Activated naive CD8-positive, alpha-beta T cell treated with anti-CD3 and anti-CD28 coated beads for 36 hours (primary cell): ENCODE results near the gene ABI3BP. TPM values are rescaled to one million over a fixed set of nuclear protein-coding genes. Genes with fewer than 3 reads are reported as not detected.

ENCODE experiments used
- DNase-seq: peaks from one replicate; pipeline ENCODE4 v3.0.0; 2021
- H3K27ac Mint-ChIP-seq: one replicate; pipeline ENCODE4 v1.8.0; 2022; ENCODE audit warnings: mild to moderate bottlenecking, moderate library complexity, mixed read lengths
- H3K27me3 Mint-ChIP-seq: one replicate; pipeline ENCODE4 v1.8.0; 2022; ENCODE audit warnings: mild to moderate bottlenecking, mixed read lengths
- H3K36me3 Mint-ChIP-seq: one replicate; pipeline ENCODE4 v1.8.0; 2021; ENCODE audit warnings: mild to moderate bottlenecking, mixed read lengths
- H3K4me1 Mint-ChIP-seq: one replicate; pipeline ENCODE4 v1.8.0; 2021; ENCODE audit warnings: mixed read lengths
- H3K4me3 Mint-ChIP-seq: one replicate; pipeline ENCODE4 v1.8.0; 2022; ENCODE audit warnings: mild to moderate bottlenecking, moderate library complexity, mixed read lengths
- H3K9me3 Mint-ChIP-seq: one replicate; pipeline ENCODE4 v1.8.0; 2022; ENCODE audit warnings: mixed read lengths
- total RNA-seq, 2 experiments: library from RNA; stranded (reverse); gene quantifications; one replicate each; pipeline ENCODE4 v1.2.3, GENCODE V29; 2021

The ABI3BP gene
- total RNA-seq, 2 experiments from 2014 or later = 0.12 to 0.14 TPM

DNA sequence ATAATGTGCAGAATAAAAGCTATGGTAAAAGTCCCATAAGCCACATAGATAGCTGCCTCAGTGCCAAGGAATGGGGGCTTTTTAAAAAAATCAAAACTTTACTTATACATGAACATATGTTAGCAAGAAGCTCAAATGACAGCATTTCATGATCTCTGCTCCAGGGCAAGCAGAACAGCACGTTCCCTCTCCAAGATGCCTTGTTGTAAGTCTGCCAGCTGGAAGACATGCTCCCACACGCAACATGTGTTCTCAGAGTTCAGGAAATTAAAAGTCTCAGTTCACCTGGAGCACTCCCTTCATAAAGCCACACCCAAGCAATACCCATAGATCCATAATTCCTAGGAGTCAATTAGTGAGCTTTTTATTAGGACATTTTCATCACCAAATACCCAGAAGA, 52.2 kb downstream of the ABI3BP start:
- H3K4me1 Mint-ChIP-seq = no peaks in the 10 kb centered on the region
- no peaks in the 10 kb centered on the region for H3K36me3 Mint-ChIP-seq
- no peak overlapping the region for H3K4me3 Mint-ChIP-seq
- H3K9me3 Mint-ChIP-seq = no peaks in the 10 kb centered on the region
- H3K27ac Mint-ChIP-seq = no peak overlapping the region
- peaks cover 14% of the 10 kb centered on the region for H3K27me3 Mint-ChIP-seq
- DNase-seq = no peak

DNA sequence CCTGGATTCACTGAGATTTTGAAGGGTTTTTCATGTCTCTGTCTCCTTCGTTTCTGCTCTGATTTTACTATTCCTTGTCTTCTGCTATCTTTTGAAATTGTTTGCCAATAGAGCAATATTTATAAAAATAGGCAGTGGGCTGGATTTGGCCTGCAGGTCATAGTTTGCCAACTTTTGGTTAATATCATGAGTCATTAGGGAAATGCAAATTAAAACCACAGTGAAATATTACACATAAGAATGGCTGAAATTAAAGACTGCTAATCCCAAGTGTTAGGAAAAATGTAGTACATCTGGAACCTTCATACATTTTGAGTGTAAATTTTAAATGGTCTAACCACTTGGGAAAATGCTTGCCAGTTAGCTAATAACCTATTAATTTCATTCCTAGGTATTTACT, 56.3 kb downstream of the ABI3BP start:
- peaks cover 2% of the 10 kb centered on the region for H3K9me3 Mint-ChIP-seq
- no peak for DNase-seq
- no peak overlapping the region for H3K27ac Mint-ChIP-seq
- peaks cover 6% of the 10 kb centered on the region for H3K27me3 Mint-ChIP-seq
- H3K36me3 Mint-ChIP-seq = no peaks in the 10 kb centered on the region
- no peaks in the 10 kb centered on the region for H3K4me1 Mint-ChIP-seq
- H3K4me3 Mint-ChIP-seq = no peak overlapping the region

DNA sequence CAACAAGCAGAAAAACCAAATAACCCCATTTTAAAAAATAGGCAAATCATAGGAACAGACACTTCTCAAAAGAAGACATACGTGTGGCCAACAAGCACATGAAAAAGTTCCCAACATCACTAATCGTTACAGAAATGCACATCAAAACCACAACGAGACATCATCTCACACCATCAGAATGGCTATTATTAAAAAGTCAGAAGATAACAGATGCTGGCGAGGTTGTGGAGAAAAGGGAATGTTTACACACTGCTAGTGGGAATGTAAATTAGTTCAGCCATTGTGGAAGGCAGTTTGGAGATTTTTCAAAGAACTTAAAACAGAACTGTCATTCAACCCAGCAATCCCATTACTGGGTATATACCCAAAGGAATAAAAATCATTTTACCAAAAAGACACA, 60.7 kb downstream of the ABI3BP start:
- H3K4me3 Mint-ChIP-seq = no peak overlapping the region
- H3K36me3 Mint-ChIP-seq = no peaks in the 10 kb centered on the region
- H3K27ac Mint-ChIP-seq = no peak overlapping the region
- no peaks in the 10 kb centered on the region for H3K4me1 Mint-ChIP-seq
- peaks cover 5% of the 10 kb centered on the region for H3K27me3 Mint-ChIP-seq
- peaks cover 2% of the 10 kb centered on the region for H3K9me3 Mint-ChIP-seq
- DNase-seq = no peak

DNA sequence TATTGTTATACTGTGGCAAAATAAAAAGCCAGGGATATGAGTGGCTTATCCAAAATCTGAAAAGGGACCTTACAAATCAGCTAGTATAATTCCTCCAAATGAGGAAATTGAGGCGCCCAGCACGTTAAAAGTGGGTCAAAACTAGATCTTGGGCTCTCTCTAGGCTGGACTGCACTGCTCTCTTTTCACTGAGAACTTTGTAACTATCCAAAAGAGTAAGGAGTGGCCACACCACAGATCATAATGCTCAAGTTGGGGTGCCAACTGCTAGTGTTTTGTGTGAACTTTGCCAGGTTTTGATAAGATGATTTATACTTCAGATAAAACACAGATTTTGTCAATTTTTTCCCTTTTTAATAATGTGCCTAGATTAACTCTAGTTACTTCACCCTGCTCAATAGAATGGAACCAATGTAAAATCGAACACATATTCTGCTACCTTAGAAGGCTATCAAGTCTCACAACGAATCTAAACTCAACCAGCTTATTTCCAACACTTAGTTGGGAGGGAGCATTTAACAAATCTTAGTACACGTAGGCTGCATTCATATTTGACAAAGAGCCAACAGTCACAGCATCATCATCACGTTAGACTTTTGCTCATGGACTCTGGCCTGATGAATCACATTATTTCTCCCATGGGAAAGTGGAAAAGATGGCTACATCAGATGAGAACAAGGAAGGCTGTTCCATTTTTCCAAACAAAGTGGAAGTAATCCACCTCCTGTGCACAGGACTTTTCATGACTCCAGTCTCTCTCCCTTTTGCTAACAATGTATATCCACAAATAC, 64.4 kb downstream of the ABI3BP start:
- Mint-ChIP-seq H3K36me3 (no peaks in the 10 kb centered on the region), H3K27ac (no peak overlapping the region), H3K27me3 (peaks cover 5% of the 10 kb centered on the region), H3K4me1 (no peaks in the 10 kb centered on the region), H3K4me3 (no peak overlapping the region), H3K9me3 (no peaks in the 10 kb centered on the region)
- DNase-seq = no peak

DNA sequence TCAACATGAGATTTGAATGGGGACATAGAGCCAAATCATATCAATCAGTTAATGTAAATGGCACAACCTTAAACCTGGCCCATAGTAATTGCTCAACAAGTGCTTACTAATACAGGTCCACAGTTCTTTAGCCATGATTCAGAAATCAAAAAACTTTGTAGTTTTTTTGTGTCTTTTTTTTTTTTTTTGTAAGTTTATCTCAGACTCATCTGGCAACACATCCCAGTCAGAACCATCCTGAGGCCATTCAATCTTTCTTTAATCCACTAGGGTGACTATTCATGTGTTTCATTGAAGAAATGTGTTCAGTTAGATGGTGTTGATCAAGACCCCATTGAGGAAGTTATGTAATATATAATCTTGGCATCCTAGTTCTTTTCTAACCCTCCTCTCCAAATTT, 65.4 kb downstream of the ABI3BP start:
- no peak for DNase-seq
- no peaks in the 10 kb centered on the region for H3K4me1 Mint-ChIP-seq
- H3K27me3 Mint-ChIP-seq = peaks cover 10% of the 10 kb centered on the region
- H3K4me3 Mint-ChIP-seq = no peak overlapping the region
- H3K9me3 Mint-ChIP-seq = no peaks in the 10 kb centered on the region
- H3K27ac Mint-ChIP-seq = no peak overlapping the region
- no peaks in the 10 kb centered on the region for H3K36me3 Mint-ChIP-seq

DNA sequence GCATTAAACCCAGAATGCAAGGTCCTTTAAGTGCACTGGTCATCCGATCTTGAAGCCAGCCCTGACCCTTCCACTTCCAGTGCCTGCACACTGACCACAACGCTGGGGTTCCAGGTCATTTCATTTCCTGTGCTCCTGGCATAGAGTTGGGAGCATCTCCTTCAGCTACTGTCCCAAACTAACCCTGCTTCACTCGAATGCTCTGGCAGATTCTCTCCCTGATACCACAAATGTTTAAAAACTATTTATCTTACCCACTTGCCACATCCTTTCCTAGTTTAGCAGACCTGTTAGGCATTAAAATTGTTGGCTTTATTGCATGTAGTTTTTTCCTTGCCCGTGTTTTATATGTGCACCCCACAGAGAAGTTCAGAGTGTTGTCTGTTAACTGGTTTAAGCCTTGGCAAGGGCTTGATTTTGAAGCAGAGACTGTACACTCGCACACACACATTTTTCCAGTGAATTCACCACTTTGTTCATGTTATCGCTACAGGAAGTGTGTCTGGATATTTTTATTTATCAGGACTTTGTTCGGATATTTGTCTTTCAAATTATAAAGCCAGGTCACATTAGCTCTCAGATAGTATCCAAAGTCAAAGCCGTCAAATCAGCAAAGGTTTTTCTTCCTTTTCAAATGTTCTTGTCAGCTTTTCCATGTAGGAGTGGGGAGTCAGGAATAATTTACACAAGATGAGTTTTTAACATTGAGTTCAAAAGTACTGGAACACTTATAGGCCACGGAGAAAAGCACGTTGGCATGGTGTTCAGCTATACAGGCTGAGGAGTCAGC, 77.3 kb downstream of the ABI3BP start:
- Mint-ChIP-seq H3K4me3 (no peak overlapping the region), H3K27me3 (peaks cover 4% of the 10 kb centered on the region)

DNA sequence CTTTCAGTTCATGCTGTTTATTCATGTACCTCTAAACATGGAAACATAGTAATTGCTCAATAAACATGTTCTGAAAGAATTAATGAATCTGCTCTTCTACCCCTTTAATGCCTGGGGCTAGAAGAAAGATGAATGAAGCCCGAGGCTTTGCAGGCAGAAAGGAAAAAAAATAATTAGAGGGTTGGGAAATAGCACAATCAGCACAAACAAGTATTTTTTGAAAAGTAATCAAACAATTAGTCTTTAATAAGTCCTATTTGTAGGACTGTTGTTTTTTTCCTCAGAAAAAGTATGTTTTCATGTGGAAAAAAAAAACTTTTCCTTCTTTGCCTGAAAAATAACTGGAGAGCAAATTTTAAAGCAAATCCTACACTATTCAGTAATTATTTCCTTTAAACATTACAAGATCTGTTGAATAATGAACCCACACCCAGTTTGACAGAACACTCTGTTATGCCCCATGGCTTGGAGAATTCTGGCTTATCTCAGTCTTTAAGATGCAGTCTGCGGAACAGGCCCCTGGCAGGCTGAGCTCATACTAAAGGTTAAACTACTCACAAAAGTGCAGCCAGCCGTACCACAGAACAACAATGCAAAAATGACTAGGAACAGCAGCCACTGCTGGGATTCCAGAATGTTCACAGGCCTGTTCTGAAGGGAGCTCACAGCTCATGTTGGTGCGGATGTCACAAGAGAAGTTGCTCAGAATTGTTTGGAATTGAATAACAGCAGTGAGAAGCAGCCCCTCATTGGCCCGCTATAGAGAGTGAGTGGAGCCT, 79.2 kb downstream of the ABI3BP start:
- H3K4me1 Mint-ChIP-seq = no peaks in the 10 kb centered on the region
- no peak overlapping the region for H3K4me3 Mint-ChIP-seq
- no peaks in the 10 kb centered on the region for H3K36me3 Mint-ChIP-seq
- H3K27ac Mint-ChIP-seq = no peak overlapping the region
- H3K9me3 Mint-ChIP-seq = no peaks in the 10 kb centered on the region
- H3K27me3 Mint-ChIP-seq = peaks cover 9% of the 10 kb centered on the region
- no peak for DNase-seq

More for the DNA sequence above, 77.3 kb downstream of the ABI3BP start:
- no peaks in the 10 kb centered on the region for H3K9me3 Mint-ChIP-seq
- DNase-seq = no peak
- no peaks in the 10 kb centered on the region for H3K4me1 Mint-ChIP-seq
- no peak overlapping the region for H3K27ac Mint-ChIP-seq
- no peaks in the 10 kb centered on the region for H3K36me3 Mint-ChIP-seq

DNA sequence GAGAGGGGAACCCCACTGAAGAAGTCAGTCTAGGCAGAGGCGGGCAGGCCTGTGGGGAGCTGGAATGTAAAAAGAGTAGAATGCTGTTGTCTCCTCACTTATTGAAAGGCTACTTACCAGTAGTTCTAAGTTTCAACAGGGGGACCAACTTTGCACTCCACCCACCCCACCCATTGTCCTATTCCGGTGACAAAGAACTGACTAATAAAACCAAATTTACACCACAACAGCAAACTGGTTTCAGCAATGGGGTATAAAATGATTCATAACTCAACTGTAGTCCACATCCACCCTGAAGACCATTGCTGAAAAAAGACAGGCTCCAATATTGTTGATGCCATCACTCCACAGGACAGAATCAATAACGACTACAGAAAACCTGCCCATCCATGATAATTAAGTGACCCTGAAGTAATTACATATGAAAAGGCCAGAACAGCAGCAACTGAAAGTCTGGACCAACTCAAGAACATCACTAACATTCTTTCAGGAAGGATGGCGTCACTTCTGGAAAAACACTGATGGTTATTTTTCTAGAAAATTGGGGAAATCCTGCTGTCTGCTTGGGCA, 80.2 kb downstream of the ABI3BP start:
- Mint-ChIP-seq H3K9me3 (no peaks in the 10 kb centered on the region), H3K4me1 (no peaks in the 10 kb centered on the region), H3K36me3 (no peaks in the 10 kb centered on the region)

DNA sequence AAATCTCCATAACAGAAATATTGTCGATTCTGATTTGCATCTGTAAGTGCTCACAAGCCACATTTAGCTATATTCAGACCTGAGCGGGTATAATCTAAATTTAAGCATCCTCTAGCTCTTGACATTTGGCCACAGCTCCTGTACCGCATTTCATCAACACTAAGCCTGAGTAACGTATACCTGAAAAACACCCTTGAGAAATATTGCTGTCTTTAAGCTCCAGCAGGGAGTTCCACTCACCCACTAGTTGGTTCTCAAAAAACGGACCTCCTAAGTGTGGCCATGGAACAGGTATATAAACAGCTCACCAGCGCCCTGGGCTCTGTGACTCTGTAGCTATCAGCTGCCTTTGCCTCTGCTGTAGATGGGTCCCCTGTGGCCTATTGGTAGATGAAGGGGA, 80.7 kb downstream of the ABI3BP start:
- H3K9me3 Mint-ChIP-seq = no peaks in the 10 kb centered on the region
- H3K27me3 Mint-ChIP-seq = peaks cover 14% of the 10 kb centered on the region
- H3K36me3 Mint-ChIP-seq = no peaks in the 10 kb centered on the region
- no peak for DNase-seq
- H3K4me1 Mint-ChIP-seq = no peaks in the 10 kb centered on the region
- H3K4me3 Mint-ChIP-seq = no peak overlapping the region
- H3K27ac Mint-ChIP-seq = no peak overlapping the region

More for the DNA sequence above, 80.2 kb downstream of the ABI3BP start:
- Mint-ChIP-seq H3K4me3 (no peak overlapping the region), H3K27me3 (peaks cover 14% of the 10 kb centered on the region), H3K27ac (no peak overlapping the region)
- DNase-seq = no peak

DNA sequence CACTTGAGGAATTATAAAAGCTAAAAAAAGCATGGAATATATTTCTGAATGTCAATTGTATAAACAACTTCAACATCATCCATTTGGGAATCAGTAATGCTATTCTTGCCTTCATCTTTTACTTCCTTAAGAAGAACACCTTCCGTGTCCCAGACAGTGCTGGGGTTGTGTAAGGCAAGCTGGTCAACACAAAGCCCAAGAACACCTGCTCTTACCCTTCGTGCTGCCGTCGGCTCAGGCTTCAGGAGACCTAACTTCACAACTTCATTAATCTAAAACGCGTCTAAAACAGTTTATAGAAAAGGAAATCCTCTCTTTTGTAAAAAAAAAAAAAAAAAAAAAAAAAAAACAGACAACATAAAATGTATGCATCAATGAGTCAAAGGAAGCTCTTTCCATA, 81.3 kb downstream of the ABI3BP start:
- no peaks in the 10 kb centered on the region for H3K36me3 Mint-ChIP-seq
- no peak overlapping the region for H3K4me3 Mint-ChIP-seq
- no peak for DNase-seq
- no peak overlapping the region for H3K27ac Mint-ChIP-seq
- peaks cover 14% of the 10 kb centered on the region for H3K27me3 Mint-ChIP-seq
- H3K9me3 Mint-ChIP-seq = no peaks in the 10 kb centered on the region
- H3K4me1 Mint-ChIP-seq = no peaks in the 10 kb centered on the region

DNA sequence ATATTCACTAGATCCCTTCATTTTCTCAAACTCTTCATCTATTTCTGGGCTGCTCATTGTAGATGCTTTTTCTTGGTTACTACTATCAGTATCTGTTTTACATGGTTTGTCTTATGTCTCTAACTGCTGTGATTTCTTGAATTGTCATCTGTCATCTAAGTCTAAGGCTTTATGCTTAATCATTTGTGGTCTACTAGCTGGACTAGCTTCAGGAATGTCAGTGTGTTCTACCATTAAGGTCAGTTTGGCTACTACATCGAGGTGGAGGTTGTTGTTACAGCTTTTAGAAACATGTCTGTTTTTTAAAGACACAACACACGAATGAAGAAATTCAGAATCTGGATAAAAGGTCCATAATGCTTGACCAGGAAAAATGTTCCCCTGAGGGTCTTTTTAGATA, 82.2 kb downstream of the ABI3BP start:
- H3K9me3 Mint-ChIP-seq = no peaks in the 10 kb centered on the region
- no peak overlapping the region for H3K27ac Mint-ChIP-seq
- no peak for DNase-seq
- H3K27me3 Mint-ChIP-seq = peaks cover 14% of the 10 kb centered on the region
- no peaks in the 10 kb centered on the region for H3K4me1 Mint-ChIP-seq
- no peak overlapping the region for H3K4me3 Mint-ChIP-seq
- no peaks in the 10 kb centered on the region for H3K36me3 Mint-ChIP-seq

DNA sequence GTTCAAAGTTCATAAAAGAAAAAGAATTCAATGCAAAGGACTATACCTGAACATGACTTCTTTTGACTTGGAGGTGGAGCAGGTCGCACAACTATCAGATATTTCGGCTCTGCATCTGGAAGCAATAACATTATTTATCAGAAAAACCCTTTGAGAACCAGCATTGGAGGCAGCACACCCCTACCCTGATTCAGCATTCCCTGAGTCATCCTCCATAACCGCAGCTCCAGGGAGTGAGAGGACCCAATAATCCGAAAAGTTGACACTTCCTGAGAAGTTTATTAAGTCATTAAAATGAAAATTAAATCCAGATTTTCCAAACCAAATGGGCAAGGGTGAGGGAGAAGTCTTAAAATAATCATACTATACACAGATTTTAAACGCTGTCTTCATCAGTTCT, 90.6 kb downstream of the ABI3BP start:
- no peak for DNase-seq
- H3K4me1 Mint-ChIP-seq = peaks cover 6% of the 10 kb centered on the region
- no peaks in the 10 kb centered on the region for H3K9me3 Mint-ChIP-seq
- H3K4me3 Mint-ChIP-seq = no peak overlapping the region
- H3K27ac Mint-ChIP-seq = no peak overlapping the region
- no peaks in the 10 kb centered on the region for H3K36me3 Mint-ChIP-seq
- H3K27me3 Mint-ChIP-seq = peaks cover 7% of the 10 kb centered on the region

DNA sequence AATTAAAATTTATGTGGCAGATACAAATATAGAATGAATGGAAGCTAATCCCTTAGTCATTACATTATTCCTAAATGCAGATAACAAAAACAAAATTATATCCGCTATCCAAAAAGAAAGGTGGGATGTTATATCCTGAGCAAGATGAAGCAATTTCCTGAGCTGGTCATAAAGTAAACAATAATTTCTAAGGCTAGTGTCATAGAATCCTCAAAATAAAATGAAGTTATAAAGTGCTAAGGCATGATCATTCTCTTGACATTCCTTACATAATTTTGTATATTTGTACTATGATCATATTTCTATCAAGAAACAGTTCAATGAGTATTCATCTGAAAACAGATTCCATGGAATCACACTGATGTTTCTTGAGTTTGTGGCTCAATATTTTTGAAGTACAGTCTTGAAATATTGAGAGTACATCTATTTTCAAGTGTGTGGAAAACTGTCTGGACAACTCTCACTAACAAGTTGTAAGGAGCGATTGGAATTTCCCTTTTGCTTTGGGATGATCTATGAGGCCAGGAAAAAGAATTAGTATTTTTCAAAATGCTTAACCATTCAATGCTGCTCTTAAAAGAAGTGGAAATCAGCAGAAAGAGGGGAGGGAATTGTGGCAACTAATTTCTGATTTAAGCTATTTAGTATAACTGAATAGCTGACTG, 92.4 kb downstream of the ABI3BP start:
- H3K27me3 Mint-ChIP-seq = peaks cover 7% of the 10 kb centered on the region
- H3K4me1 Mint-ChIP-seq = peaks cover 6% of the 10 kb centered on the region
- no peaks in the 10 kb centered on the region for H3K9me3 Mint-ChIP-seq
- H3K4me3 Mint-ChIP-seq = no peak overlapping the region
- H3K27ac Mint-ChIP-seq = no peak overlapping the region
- no peaks in the 10 kb centered on the region for H3K36me3 Mint-ChIP-seq
- no peak for DNase-seq

DNA sequence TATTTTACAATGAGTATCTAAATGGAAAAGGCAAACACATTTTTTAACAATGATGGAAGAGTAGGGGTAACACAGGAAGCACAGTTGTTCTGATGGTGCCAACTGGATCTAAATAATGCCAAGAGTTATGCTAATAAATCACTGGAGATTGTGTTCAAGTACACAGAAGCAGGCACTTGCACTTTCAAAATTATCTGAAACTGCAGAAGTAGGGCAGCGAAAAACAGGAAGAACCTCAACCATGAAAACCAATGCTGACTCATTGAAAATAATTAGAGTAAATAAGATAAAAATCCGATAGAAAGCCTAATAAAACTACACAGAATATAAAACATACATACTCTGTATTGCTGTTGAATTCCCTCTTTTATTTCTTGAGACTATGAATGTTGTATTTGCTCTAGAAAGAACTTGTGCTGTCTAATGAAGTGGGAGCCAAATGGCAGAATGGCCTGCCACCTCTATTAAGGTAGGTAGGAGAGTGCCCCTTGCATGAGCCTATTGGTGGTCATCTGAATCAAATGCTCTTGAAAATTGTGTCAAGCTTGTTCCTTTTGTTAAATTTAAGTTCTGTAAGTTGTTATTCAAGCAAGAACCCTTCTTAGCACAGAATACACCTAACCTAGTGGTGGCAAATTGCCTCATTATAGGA, 93.7 kb downstream of the ABI3BP start:
- no peak overlapping the region for H3K27ac Mint-ChIP-seq
- H3K36me3 Mint-ChIP-seq = no peaks in the 10 kb centered on the region
- peaks cover 7% of the 10 kb centered on the region for H3K27me3 Mint-ChIP-seq
- DNase-seq = no peak
- no peak overlapping the region for H3K4me3 Mint-ChIP-seq
- no peaks in the 10 kb centered on the region for H3K9me3 Mint-ChIP-seq
- peaks cover 6% of the 10 kb centered on the region for H3K4me1 Mint-ChIP-seq
